ENCODE results near the gene BPIFB3.
"Not testable (repeated sequence)": the region's sequence is repeated elsewhere in the genome, so short reads cannot be mapped to it uniquely, and the experiment has no call there.

Gene BPIFB3

GRCh38 chr20:33091147-33091546, 37.4 kb downstream of the BPIFB3 start:
- DNase-seq (ENCODE audit: low read depth), result no peak

DNA sequence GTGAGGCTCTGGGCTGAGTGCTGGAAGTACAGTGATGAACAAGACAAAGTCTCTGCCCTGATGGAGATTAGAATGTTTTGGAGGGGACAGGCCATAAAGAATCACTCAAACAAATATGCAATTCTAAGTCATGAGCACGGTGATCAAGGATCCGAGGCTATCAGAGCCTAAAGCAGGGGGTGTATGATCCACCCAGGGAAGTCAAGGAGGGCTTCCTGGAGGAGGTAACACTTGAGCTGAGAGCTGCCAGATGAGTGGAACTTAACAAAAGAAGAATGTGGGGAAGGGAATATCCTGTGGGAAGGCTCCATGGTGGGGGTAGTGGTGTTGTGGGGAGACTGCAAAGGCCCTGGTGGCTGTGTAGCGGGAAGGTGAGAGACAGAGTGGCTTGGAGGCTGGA, 38.0 kb downstream of the BPIFB3 start:
- no peak for DNase-seq (ENCODE audit: low read depth)

GRCh38 chr20:33092361-33092760, 38.7 kb downstream of the BPIFB3 start:
- no peak for DNase-seq (ENCODE audit: low read depth)

DNA sequence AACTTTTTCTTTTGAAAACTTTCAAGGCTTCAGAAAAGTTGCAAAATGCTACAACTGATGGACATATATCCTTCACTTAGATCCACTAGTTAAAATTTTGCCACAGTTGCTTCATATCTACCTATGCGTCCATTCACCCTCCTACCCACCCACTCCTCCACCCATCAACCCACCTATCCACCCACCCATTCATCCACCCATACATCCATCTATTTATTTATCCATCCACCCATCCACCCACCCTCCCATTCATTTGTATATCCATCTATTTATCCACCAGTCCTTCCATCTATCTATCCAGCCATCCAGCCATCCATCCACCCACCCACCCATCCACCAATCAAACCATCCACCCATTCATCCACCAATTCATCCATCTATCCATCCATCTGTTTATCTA, 39.4 kb downstream of the BPIFB3 start:
- DNase-seq (ENCODE audit: low read depth), result no peak

DNA sequence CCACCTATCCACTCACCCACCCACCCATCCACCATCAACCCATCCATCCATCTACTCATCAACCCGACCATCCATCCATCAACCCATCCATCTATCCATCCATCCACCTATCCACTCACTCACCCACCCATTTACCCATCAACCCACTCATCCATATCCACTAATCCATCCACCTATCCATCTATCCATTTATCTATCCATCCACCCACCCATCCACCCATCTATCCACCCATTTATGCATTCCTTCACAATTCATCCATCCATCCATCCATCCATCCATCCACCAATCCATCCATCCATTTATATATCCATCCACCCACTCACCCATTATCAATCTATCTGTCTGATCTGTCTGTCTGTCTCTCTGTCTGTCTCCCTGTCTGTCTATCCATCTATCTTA, 39.9 kb downstream of the BPIFB3 start:
- DNase-seq (ENCODE audit: low read depth), result no peak

DNA sequence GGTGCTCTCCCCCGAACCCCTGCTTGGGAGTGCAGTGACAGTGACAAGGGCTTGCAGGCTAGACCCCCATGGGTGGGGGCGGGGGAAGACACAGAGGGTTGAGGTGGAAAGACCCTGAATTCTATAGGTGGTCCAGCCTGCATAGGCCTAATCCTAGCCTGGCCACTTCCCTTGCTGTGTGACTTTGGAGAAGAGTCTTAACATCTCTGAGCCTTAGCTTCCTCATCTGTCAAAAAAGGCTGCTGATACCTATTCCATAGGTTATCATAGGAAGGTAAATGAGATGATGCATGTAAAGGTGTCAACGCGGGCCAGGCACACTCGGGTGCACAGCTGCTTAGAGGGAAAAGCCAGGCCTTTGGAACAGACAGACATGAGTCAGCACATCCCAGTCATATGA, 41.5 kb downstream of the BPIFB3 start:
- no peak for DNase-seq (ENCODE audit: low read depth)

DNA sequence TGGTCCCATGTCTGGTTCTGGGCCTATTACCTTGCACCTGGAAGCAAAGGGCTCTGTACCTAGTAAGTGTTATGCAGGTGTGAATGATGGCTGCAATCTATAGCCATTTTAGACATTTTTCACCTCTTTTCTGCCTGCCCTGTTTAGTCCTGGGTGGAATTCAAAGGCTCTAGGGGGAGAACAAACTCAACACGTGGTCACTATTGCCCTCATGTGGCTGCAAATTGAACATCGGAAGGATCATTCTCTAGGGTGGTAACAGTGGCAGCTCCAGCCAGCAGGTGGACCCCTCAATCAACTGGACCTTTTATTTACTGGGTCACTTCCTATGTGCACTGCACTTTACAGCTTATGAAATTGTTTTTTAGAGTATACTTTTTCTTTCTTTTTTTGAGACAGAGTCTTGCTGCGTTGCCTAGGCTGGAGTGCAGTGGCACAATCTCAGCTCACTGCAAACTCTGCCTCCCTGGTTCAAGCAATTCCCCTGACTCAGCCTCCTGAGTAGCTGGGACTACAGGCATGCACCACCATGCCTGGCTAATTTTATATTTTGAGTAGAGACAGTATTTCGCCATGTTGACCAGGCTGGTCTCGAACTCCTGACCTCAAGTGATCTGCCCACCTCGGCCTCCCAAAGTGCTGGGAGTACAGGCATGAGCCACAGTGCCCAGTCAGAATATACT, 42.3 kb downstream of the BPIFB3 start:
- not testable (repeated sequence) for DNase-seq (ENCODE audit: low read depth)

- no peak for DNase-seq (ENCODE audit: low read depth)
Observed at GRCh38 chr20:33097001-33097400, 43.3 kb downstream of the BPIFB3 start.

GRCh38 chr20:33099843-33100538, 46.3 kb downstream of the BPIFB3 start:
- no peak for DNase-seq (ENCODE audit: low read depth)

- no peak for DNase-seq (ENCODE audit: low read depth)
Observed at GRCh38 chr20:33103556-33103955, 49.9 kb downstream of the BPIFB3 start.

GRCh38 chr20:33104336-33104735, 50.6 kb downstream of the BPIFB3 start:
- DNase-seq (ENCODE audit: low read depth), result no peak

DNA sequence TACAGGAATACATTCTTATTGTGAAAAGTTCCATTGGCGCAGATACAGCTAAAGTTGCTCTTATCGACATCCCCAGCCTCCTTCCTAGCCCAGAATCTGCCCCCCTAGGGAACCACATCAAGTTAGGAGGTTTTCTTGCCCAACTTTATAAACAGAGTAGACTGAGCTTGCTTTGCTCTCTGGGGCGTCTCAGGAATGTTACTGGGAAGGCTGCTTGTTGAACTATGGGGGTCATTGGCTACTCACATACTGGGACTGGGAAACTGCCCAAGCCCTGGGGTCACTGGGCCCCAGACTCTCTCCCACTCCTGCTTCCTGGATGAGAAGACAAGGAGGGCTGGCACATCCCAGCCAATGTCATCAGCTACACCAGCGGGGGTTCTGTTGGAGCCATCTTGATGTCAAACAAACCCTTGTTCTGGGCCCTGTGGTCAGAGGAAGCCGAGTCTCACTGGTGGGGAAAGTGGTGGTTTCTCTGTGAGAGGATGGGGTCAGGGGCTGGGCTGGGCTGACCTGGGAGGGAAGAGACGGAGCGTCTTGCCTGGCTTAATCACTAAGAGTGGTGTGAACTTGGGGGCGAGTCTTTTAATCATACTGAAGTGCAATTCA, 51.7 kb downstream of the BPIFB3 start:
- DNase-seq (ENCODE audit: low read depth), result no peak

DNA sequence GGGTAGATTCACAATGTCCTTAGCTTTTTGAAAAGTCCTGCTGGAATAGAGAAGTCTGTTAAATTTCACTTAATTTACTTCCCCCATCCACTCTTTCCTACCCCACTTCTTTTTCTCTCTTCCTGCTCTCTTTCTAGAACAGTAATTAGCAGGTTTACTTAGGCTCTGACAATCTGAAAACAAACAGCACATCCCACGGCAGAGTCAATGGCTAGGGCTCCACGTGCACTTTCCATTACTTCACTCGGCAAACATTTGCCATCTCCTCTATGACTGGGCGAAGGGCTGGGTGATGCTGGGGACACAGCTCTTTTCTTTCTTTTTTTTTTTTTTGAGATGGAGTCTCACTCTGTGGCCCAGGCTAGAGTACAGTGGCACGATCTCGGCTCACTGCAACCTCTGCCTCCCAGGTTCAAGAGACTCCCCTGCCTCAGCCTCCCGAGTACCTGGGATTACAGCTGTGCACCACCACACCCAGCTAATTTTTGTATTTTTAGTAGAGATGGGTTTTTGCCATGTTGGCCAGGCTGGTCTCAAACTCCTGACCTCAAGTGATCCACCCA, 52.4 kb downstream of the BPIFB3 start:
- not testable (repeated sequence) for DNase-seq (ENCODE audit: low read depth)

DNA sequence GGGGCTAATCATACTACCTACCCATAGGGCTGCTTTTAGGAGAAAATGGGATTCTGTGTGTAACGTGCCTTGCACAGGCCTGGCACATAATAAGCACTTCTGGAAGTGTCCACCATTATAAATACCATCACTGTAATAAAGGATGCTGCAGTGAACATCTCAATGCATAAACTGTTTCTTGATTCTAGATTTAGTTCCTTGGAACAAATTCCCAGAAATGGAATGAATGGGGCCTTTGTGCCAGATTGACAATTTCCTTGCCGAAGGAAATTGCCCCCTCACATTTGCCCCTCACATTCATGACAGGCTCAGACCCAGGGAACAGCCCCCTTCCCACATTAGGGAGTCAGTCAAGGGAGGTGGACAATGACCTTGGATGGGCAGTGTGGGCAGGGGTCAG, 55.0 kb downstream of the BPIFB3 start:
- no peak for DNase-seq (ENCODE audit: low read depth)

- DNase-seq (ENCODE audit: low read depth), result no peak
Observed at GRCh38 chr20:33110147-33110825, 56.6 kb downstream of the BPIFB3 start.

DNA sequence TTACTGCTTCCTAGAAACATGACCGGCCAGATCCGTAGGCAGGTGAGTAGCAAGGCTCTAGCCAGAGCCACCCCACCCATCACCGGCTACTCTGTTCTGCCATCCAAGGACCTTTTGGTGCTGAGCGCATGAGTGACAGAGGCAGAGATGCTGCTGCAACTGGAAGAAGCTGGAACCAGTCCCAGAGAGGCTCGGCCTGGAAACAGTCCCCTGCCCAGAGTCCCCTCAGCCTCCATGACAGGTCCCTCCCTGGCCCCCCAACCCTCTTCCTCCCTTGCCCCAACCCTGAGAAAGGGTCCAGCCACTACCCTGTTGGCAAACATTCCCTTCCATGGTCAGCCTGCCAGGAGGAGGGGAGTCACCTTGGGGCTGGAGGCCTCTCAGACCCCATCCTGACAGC, 57.6 kb downstream of the BPIFB3 start:
- DNase-seq (ENCODE audit: low read depth), result no peak

DNA sequence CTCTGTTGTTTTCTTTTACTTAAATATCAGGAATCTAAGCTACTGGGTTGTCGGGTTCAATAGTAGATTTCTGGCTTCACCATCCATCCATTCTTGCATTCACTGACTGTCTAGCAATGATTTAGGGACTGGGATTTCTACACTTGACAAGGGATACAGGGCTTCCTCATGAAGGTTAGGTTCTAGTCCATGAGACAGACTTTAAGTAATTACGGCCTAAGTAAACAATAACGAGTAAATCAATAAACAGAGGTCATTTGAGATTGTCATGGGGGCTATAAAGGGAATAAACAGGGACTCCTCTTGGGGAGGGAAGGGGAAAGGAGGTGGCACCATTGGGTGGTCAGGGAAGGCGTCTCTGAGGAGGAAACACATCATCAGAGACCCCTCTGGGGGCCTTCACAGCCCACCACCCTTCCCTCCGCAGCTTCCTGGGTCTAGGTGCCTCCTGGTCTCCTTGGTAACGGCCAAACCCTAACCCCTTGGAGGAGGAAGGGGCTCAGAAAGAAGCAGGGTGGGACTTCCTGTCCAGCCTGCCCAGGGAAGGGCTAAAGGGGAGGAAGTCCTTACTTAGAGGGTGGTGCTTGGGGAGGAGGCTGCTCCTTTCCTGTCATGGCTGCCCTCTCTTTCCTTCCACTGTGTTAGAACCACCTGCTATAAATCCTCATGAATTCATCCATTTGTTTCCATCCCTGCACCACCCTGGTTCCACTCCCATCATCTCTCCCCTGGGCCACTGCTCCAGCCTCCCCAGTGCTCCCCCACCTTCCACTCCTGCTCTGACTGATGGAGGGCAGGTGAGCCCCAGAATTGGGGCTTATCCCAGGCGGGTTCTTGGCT, 59.1 kb downstream of the BPIFB3 start:
- no peak for DNase-seq (ENCODE audit: low read depth)

DNA sequence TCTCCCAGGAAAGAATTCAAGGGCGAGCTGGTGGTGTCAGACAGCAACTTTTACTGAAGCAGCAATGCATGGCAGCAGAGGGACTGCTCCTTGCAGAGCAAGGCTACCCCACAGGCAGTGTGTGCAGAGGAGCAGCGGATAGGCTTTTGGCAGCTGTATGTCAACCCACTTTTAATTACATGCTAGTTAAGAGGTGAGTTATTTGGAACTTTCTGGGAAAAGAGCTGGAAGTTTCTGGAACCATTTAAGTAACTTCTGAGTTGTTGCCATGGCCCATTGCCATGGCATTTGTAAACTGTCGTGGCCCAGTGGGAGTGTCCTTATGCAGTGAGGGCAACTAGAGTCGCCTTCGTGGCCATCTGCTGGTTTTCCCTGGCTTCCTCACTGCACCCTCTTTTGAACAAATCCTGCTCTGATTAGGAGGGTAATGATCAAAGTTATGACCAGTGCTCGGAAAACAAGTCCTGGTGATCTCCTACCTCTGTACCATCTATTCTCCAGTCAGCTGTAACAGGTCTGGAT, 59.7 kb downstream of the BPIFB3 start:
- no peak for DNase-seq (ENCODE audit: low read depth)

DNA sequence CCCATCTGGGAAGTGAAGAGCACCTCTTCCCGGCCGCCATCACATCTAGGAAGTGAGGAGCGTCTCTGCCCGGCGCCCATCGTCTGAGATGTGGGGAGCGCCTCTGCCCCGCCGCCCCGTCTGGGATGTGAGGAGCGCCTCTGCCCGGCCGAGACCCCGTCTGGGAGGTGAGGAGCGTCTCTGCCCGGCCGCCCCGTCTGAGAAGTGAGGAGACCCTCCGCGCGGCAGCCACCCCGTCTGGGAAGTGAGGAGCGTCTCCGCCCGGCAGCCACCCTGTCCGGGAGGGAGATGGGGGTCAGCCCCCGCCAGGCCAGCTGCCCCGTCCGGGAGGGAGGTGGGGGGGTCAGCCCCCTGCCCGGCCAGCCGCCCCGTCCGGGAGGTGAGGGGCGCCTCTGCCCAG, 61.8 kb downstream of the BPIFB3 start:
- not testable (repeated sequence) for DNase-seq (ENCODE audit: low read depth)

DNA sequence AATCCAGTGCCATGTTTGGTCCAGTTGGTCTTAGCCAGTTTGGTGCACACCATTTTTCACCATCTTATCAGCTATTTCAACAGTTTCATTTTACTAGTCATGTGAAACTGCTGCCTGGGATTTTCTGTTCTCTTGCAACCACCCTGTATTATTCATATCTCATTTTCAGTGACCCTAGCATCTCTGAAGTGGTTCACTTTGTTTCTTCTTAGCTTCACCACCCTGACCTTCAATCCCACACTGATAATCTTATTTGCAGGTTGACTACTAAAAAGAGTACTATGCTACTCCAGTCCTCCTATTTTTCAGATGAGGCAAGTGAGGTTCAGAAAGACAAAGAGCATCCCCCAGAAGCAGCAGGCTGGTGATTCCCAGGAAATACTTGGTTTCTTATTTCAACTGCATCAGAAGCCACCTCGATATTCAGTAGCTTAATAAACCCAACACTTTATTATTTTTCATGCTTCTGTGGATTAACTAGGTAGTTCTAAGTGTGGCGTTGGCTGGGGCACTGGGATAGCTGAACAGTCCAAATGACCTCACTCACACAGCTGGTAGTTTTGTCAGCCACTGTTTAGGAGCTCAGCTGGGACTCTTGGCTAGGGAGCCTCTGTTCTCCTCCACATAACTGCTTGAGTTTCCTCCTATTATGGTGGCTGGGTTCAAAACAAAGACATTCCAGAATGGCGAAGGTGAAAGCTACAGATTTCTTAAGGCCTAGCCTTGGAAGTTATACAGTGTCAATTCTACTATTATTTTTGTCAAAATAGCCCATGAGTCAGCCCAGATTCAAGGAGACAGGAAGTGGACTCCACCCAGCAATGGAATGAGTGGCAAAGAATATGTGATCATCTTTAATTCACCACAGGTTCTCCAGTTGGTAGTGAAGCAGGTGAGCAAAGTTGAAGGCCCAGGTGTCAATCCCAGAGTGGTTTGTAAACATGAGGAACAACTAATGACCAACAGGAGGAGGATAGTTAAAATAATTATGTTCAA, 66.3 kb downstream of the BPIFB3 start:
- DNase-seq (ENCODE audit: low read depth), result no peak

Data from stimulated activated CD8-positive, alpha-beta memory T cell treated with anti-CD3 and anti-CD28 coated beads, Interleukin-12 subunit alpha, Interleukin-12 subunit beta, amount 100 ng/mL, for 1 hour (primary cell).